Stomach (tissue), 9 donors: ENCODE measurements around the gene BANP. TPM values are rescaled to one million over a fixed set of nuclear protein-coding genes. Genes with fewer than 3 reads are reported as not detected.

Experiments used
- DNase-seq, 2 donors: peaks; one replicate each; pipeline versions ENCODE4 v3.0.0 to v3.0.0-alpha.2; 2013 to 2019
- H3K27ac ChIP-seq, 5 donors: fragments of 200-600 bp in 4 of 5; sonication (generic) in 4 of 5; one replicate each; pipeline ENCODE4 v1.5.1; 2013 to 2019; ENCODE audit warnings: mild to moderate bottlenecking in 1 of 5, moderate library complexity in 1 of 5
- H3K27me3 ChIP-seq, 3 donors: fragments of 200-600 bp; sonication (generic); one replicate each; pipeline ENCODE4 v1.5.1; 2017 to 2019; ENCODE audit warnings: mixed run types in 1 of 3
- H3K36me3 ChIP-seq, 4 donors: fragments of 200-600 bp; sonication (generic); 1 replicate in 3 of 4; 2 replicates in 1 of 4; pipeline ENCODE4 v1.5.1; 2016 to 2019
- H3K4me1 ChIP-seq, 4 donors: fragments of 200-600 bp; sonication (generic); one replicate each; pipeline ENCODE4 v1.5.1; 2016 to 2019
- H3K4me3 ChIP-seq, 4 donors: fragments of 200-600 bp; sonication (generic) in 3 of 4; one replicate each; pipeline ENCODE4 v1.5.1; 2016 to 2019; ENCODE audit warnings: mild to moderate bottlenecking in 1 of 4
- H3K9me3 ChIP-seq, 4 donors: fragments of 200-600 bp; sonication (generic); one replicate each; pipeline ENCODE4 v1.5.1; 2016 to 2019
- CTCF ChIP-seq, 7 experiments: fragments of 450-650 bp in 4 of 7; fragments of 200-600 bp in 3 of 7; sonication (generic) in 3 of 7; IDR thresholded peaks; one replicate each; pipeline ENCODE4 v1.5.1; 2016 to 2019; ENCODE audit warnings: antibody characterized with exemption in 7 of 7, control low read depth in 2 of 7, mild to moderate bottlenecking in 1 of 7
- EP300 ChIP-seq: sonication (generic); formaldehyde crosslinking; IDR thresholded peaks from one replicate; pipeline ENCODE4 v1.6.1; 2017; ENCODE audit warnings: antibody characterized with exemption
- POLR2A ChIP-seq, 4 donors: fragments of 450-650 bp; IDR thresholded peaks; one replicate each; pipeline ENCODE4 v1.6.1; 2016; ENCODE audit warnings: antibody characterized with exemption in 4 of 4, control low read depth in 2 of 4, mild to moderate bottlenecking in 1 of 4, moderate library complexity in 1 of 4
- POLR2AphosphoS5 ChIP-seq, 3 donors: sonication (generic); formaldehyde crosslinking; IDR thresholded peaks; one replicate each; pipeline ENCODE4 v1.6.1; 2016; ENCODE audit warnings: antibody characterized with exemption in 3 of 3
- WGBS, 5 donors: extraction: QIAGEN DNeasy Blood & Tissue Kit in 3 of 5; methylation state at CpG; one replicate each; pipeline versions ENCODE4 v1.1.5 to v1.1.7; 2013 to 2018; 5-methylcytosine and 5-hydroxymethylcytosine counted together
- intact Hi-C: fragments of 100-400 bp; cut with DNase I; formaldehyde crosslinking; loops from one replicate; pipeline ENCODE4 v1.15.1; 2023; ENCODE audit warnings: low total_unique reads
- polyA plus RNA-seq, 3 donors: library from polyadenylated mRNA; stranded (reverse); fragments of 200-250 nt; gene quantifications; one replicate each; pipeline ENCODE4 v1.2.3, GENCODE V29; 2013
- total RNA-seq, 5 donors: library from RNA; depleted of rRNA; stranded (reverse); fragments of >200 nt; gene quantifications; one replicate each; pipeline versions ENCODE4 v1.1.0 to v1.2.3, GENCODE V29; 2014 to 2016
- donor health status: healthy with polysubstance abuse.
- donor health status: Bipolar disorder and iron deficiency.
- donor health status: healthy.

Gene BANP
- total and polyA plus RNA-seq, 8 donors: 6.0 to 144 (median 18.3) TPM

GRCh38 chr16:88083582-88083981, 132.3 kb downstream of the BANP start:
- H3K4me1 ChIP-seq: no peaks in the 10 kb centered on the region
- no peaks in the 10 kb centered on the region for H3K9me3 ChIP-seq
- no peak for TF ChIP-seq CTCF (IDR thresholded peaks at IDR 0.05)
- TF ChIP-seq POLR2AphosphoS5 (IDR thresholded peaks at IDR 0.05): no peak
- no peak for TF ChIP-seq EP300
- no peak for TF ChIP-seq POLR2A (IDR thresholded peaks at IDR 0.05)
- H3K27ac ChIP-seq: no peak overlapping the region
- 85 to 90% (median 90%) methylated on average over 5 to 9 of the region's 9 CpGs for WGBS, 5 donors
- no peak overlapping the region for H3K4me3 ChIP-seq
- peaks cover 0 to 12% (median 9%) of the 10 kb centered on the region in 4 donors for H3K36me3 ChIP-seq
- DNase-seq: no peak
- intact Hi-C loops: no loop called here
- H3K27me3 ChIP-seq: peaks cover 0 to 7% (median 0%) of the 10 kb centered on the region in 3 donors

GRCh38 chr16:88084881-88085280, 133.6 kb downstream of the BANP start:
- intact Hi-C loops: no loop called here
- no peaks in the 10 kb centered on the region for H3K4me1 ChIP-seq
- TF ChIP-seq POLR2AphosphoS5 (IDR thresholded peaks at IDR 0.05): peak in 2 of 3 donors; percentile 24 to 42
- no peak for TF ChIP-seq POLR2A (IDR thresholded peaks at IDR 0.05)
- TF ChIP-seq CTCF (IDR thresholded peaks at IDR 0.05): no peak
- H3K27ac ChIP-seq: peak overlapping the region in 1 of 5 donors; percentile 18
- H3K4me3 ChIP-seq: no peak overlapping the region
- H3K27me3 ChIP-seq: peaks cover 0 to 7% (median 0%) of the 10 kb centered on the region in 3 donors
- H3K9me3 ChIP-seq: no peaks in the 10 kb centered on the region
- DNase-seq: no peak
- H3K36me3 ChIP-seq: peaks cover 0 to 10% (median 8%) of the 10 kb centered on the region in 4 donors
- WGBS, 5 donors: 58 to 70% (median 68%) methylated on average over 3 of the region's 3 CpGs

- H3K9me3 ChIP-seq: no peaks in the 10 kb centered on the region
- H3K27me3 ChIP-seq: peaks cover 0 to 24% (median 0%) of the 10 kb centered on the region in 3 donors
- no peak for TF ChIP-seq EP300
- TF ChIP-seq CTCF (IDR thresholded peaks at IDR 0.05): no peak
- no peak for TF ChIP-seq POLR2AphosphoS5 (IDR thresholded peaks at IDR 0.05)
- no peak for TF ChIP-seq POLR2A (IDR thresholded peaks at IDR 0.05)
- peaks cover 0 to 6% (median 2%) of the 10 kb centered on the region in 4 donors for H3K4me1 ChIP-seq
- DNase-seq: no peak
- no peak overlapping the region for H3K27ac ChIP-seq
- intact Hi-C loops: no loop called here
- peaks cover 0 to 10% (median 8%) of the 10 kb centered on the region in 4 donors for H3K36me3 ChIP-seq
- WGBS, 5 donors: 69 to 81% (median 76%) methylated on average over 25 to 34 of the region's 34 CpGs
- no peak overlapping the region for H3K4me3 ChIP-seq
These were observed 135.6 kb downstream of the BANP start for GRCh38 chr16:88086571-88087516.

- H3K27me3 ChIP-seq: peaks cover 0 to 30% (median 0%) of the 10 kb centered on the region in 3 donors
- DNase-seq: no peak
- H3K36me3 ChIP-seq: peaks cover 0 to 8% (median 6%) of the 10 kb centered on the region in 4 donors
- no peaks in the 10 kb centered on the region for H3K9me3 ChIP-seq
- TF ChIP-seq POLR2AphosphoS5 (IDR thresholded peaks at IDR 0.05): no peak
- TF ChIP-seq EP300: no peak
- no peak for TF ChIP-seq POLR2A (IDR thresholded peaks at IDR 0.05)
- no peak for TF ChIP-seq CTCF (IDR thresholded peaks at IDR 0.05)
- H3K4me1 ChIP-seq: peaks cover 0 to 9% (median 2%) of the 10 kb centered on the region in 4 donors
- WGBS, 5 donors: 74 to 91% (median 83%) methylated on average over 16 of the region's 16 CpGs
- no peak overlapping the region for H3K27ac ChIP-seq
- intact Hi-C loops: no loop called here
- no peak overlapping the region for H3K4me3 ChIP-seq
These were observed 136.3 kb downstream of the BANP start for GRCh38 chr16:88087517-88087877.
